Body of pancreas (tissue), 4 donors: Measurements from ENCODE around the gene IMP4.

Experiments used
- POLR2A ChIP-seq, 3 donors: fragments of 450-650 bp; IDR thresholded peaks; one replicate each; pipeline ENCODE4 v1.6.1; 2016; ENCODE audit warnings: antibody characterized with exemption in 3 of 3, mild to moderate bottlenecking in 2 of 3
- TF ChIP-seq, protein P1 (sequence below), 7 experiments: fragments of 450-650 bp in 4 of 7; fragments of 200-600 bp in 3 of 7; sonication (generic) in 3 of 7; IDR thresholded peaks; one replicate each; pipeline ENCODE4 v1.5.1; 2016 to 2019; ENCODE audit warnings: antibody characterized with exemption in 7 of 7

DNA sequence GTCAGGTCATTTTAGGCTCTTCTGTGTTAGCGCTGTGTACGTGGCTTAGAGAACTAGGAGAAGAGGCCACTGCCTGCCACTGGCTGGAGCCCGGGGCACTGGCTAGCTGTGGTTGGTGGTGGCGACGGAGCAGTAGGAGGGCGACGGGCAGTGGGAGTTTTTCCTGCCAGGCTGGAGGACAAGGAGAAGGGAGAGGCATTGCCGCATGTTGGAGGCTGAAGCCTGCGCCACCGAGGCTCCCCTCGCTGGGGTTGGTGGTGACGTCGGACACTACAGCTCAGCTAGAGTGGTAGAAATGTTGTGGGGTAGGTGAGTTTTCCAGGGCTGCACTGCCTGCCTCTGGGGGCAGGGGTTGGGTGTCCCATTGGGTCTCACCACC is 41.7 kb upstream of the IMP4 start:
- TF ChIP-seq, protein P1, sequence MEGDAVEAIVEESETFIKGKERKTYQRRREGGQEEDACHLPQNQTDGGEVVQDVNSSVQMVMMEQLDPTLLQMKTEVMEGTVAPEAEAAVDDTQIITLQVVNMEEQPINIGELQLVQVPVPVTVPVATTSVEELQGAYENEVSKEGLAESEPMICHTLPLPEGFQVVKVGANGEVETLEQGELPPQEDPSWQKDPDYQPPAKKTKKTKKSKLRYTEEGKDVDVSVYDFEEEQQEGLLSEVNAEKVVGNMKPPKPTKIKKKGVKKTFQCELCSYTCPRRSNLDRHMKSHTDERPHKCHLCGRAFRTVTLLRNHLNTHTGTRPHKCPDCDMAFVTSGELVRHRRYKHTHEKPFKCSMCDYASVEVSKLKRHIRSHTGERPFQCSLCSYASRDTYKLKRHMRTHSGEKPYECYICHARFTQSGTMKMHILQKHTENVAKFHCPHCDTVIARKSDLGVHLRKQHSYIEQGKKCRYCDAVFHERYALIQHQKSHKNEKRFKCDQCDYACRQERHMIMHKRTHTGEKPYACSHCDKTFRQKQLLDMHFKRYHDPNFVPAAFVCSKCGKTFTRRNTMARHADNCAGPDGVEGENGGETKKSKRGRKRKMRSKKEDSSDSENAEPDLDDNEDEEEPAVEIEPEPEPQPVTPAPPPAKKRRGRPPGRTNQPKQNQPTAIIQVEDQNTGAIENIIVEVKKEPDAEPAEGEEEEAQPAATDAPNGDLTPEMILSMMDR (IDR thresholded peaks at IDR 0.05), result no peak
- TF ChIP-seq POLR2A (IDR thresholded peaks at IDR 0.05), result no peak
